T-helper 1 cell treated with Interleukin-12 subunit alpha and Interleukin-12 subunit beta and Interleukin-4 antibody, amounts not matched to agents 30 μg/mL and 1 μg/mL, for 36 hours (primary cell): ENCODE measurements around the gene CGREF1.
"Not testable (repeated sequence)": the region's sequence is repeated elsewhere in the genome, so short reads cannot be mapped to it uniquely, and the experiment has no call there.

Experiments used
- H3K27ac Mint-ChIP-seq: one replicate; pipeline ENCODE4 v1.8.0; 2021; ENCODE audit warnings: mild to moderate bottlenecking, mixed read lengths
- H3K27me3 Mint-ChIP-seq: one replicate; pipeline ENCODE4 v1.8.0; 2021; ENCODE audit warnings: low read depth, mixed read lengths
- H3K36me3 Mint-ChIP-seq: one replicate; pipeline ENCODE4 v1.8.0; 2021; ENCODE audit warnings: low read depth, mixed read lengths
- H3K4me1 Mint-ChIP-seq: one replicate; pipeline ENCODE4 v1.8.0; 2021; ENCODE audit warnings: low read depth, mixed read lengths
- H3K4me3 Mint-ChIP-seq: one replicate; pipeline ENCODE4 v1.8.0; 2021; ENCODE audit warnings: mild to moderate bottlenecking, moderate library complexity, mixed read lengths
- H3K9me3 Mint-ChIP-seq: one replicate; pipeline ENCODE4 v1.8.0; 2021; ENCODE audit warnings: mixed read lengths

CGREF1 gene

GRCh38 chr2:27130396-27130795, 11.5 kb upstream of the CGREF1 start:
- Mint-ChIP-seq H3K27ac (no peak overlapping the region), H3K4me1 (peaks cover 14% of the 10 kb centered on the region), H3K4me3 (no peak overlapping the region), H3K36me3 (peaks cover 34% of the 10 kb centered on the region), H3K9me3 (no peaks in the 10 kb centered on the region), H3K27me3 (no peaks in the 10 kb centered on the region)

GRCh38 chr2:27128668-27129571, 10.0 kb upstream of the CGREF1 start:
- H3K36me3 Mint-ChIP-seq: peaks cover 32% of the 10 kb centered on the region
- H3K27me3 Mint-ChIP-seq: no peaks in the 10 kb centered on the region
- H3K4me3 Mint-ChIP-seq: no peak overlapping the region
- H3K4me1 Mint-ChIP-seq: peaks cover 15% of the 10 kb centered on the region
- no peaks in the 10 kb centered on the region for H3K9me3 Mint-ChIP-seq
- peak overlapping the region; percentile 29 for H3K27ac Mint-ChIP-seq

GRCh38 chr2:27127883-27128667, 9.1 kb upstream of the CGREF1 start:
- Mint-ChIP-seq H3K9me3 (no peaks in the 10 kb centered on the region), H3K27ac (no peak overlapping the region), H3K4me3 (no peak overlapping the region), H3K36me3 (peaks cover 28% of the 10 kb centered on the region), H3K27me3 (peaks cover 3% of the 10 kb centered on the region), H3K4me1 (peaks cover 13% of the 10 kb centered on the region)

- Mint-ChIP-seq H3K27ac (no peak overlapping the region), H3K9me3 (no peaks in the 10 kb centered on the region), H3K27me3 (peaks cover 21% of the 10 kb centered on the region), H3K4me1 (peaks cover 7% of the 10 kb centered on the region), H3K36me3 (peaks cover 20% of the 10 kb centered on the region), H3K4me3 (no peak overlapping the region)
Measured at GRCh38 chr2:27126252-27126710, 7.4 kb upstream of the CGREF1 start.

GRCh38 chr2:27125104-27125503, 6.2 kb upstream of the CGREF1 start:
- peaks cover 30% of the 10 kb centered on the region for H3K27me3 Mint-ChIP-seq
- H3K4me3 Mint-ChIP-seq: no peak overlapping the region
- H3K36me3 Mint-ChIP-seq: peaks cover 8% of the 10 kb centered on the region
- no peaks in the 10 kb centered on the region for H3K9me3 Mint-ChIP-seq
- H3K27ac Mint-ChIP-seq: no peak overlapping the region
- peaks cover 7% of the 10 kb centered on the region for H3K4me1 Mint-ChIP-seq

GRCh38 chr2:27123302-27124150, 4.6 kb upstream of the CGREF1 start, which contains the start of gene ABHD1:
Gene ABHD1 (plus strand): TSS chr2:27123815. CDS start chr2:27123949, 134 bp downstream.
- H3K4me3 Mint-ChIP-seq: peak within 1 kb of the TSS; percentile 90
- H3K27me3 Mint-ChIP-seq: peaks cover 43% of the 10 kb centered on the region
- H3K4me1 Mint-ChIP-seq: peaks cover 11% of the 10 kb centered on the region
- H3K36me3 Mint-ChIP-seq: no peaks in the 10 kb centered on the region
- peak within 1 kb of the TSS; percentile 70 for H3K27ac Mint-ChIP-seq
- H3K9me3 Mint-ChIP-seq: no peaks in the 10 kb centered on the region

GRCh38 chr2:27122791-27123190, 3.9 kb upstream of the CGREF1 start:
- Mint-ChIP-seq H3K4me1 (peaks cover 11% of the 10 kb centered on the region), H3K4me3 (peak overlapping the region; percentile 90), H3K27me3 (peaks cover 49% of the 10 kb centered on the region), H3K27ac (no peak overlapping the region), H3K36me3 (no peaks in the 10 kb centered on the region), H3K9me3 (no peaks in the 10 kb centered on the region)

- Mint-ChIP-seq H3K27me3 (peaks cover 54% of the 10 kb centered on the region), H3K4me3 (no peak overlapping the region), H3K9me3 (no peaks in the 10 kb centered on the region), H3K4me1 (peaks cover 11% of the 10 kb centered on the region), H3K36me3 (no peaks in the 10 kb centered on the region), H3K27ac (no peak overlapping the region)
Measured at GRCh38 chr2:27121906-27122305, 3.0 kb upstream of the CGREF1 start.

- not testable (repeated sequence) for H3K27ac Mint-ChIP-seq, H3K36me3 Mint-ChIP-seq, H3K9me3 Mint-ChIP-seq
- H3K27me3 Mint-ChIP-seq: peaks cover 60% of the 10 kb centered on the region
- peak overlapping the region; percentile 67 for H3K4me3 Mint-ChIP-seq
- peaks cover 11% of the 10 kb centered on the region for H3K4me1 Mint-ChIP-seq
Measured at GRCh38 chr2:27119330-27119670, 372 bp upstream of the CGREF1 start.

- Mint-ChIP-seq H3K27ac (no peak overlapping the region), H3K36me3 (no peaks in the 10 kb centered on the region), H3K27me3 (peaks cover 59% of the 10 kb centered on the region), H3K4me1 (peaks cover 5% of the 10 kb centered on the region), H3K9me3 (no peaks in the 10 kb centered on the region), H3K4me3 (no peak overlapping the region)
Measured at GRCh38 chr2:27117995-27118524, 868 bp downstream of the CGREF1 start.

GRCh38 chr2:27115519-27115918, 3.4 kb downstream of the CGREF1 start:
- Mint-ChIP-seq H3K9me3 (no peaks in the 10 kb centered on the region), H3K27me3 (peaks cover 38% of the 10 kb centered on the region), H3K27ac (no peak overlapping the region), H3K4me1 (peaks cover 3% of the 10 kb centered on the region), H3K36me3 (no peaks in the 10 kb centered on the region), H3K4me3 (no peak overlapping the region)

- not testable (repeated sequence) for H3K36me3 Mint-ChIP-seq
Measured at GRCh38 chr2:27111392-27112078, 7.4 kb downstream of the CGREF1 start.

GRCh38 chr2:27110603-27111352, 8.2 kb downstream of the CGREF1 start:
- not testable (repeated sequence) for H3K27ac Mint-ChIP-seq, H3K4me3 Mint-ChIP-seq, H3K27me3 Mint-ChIP-seq, H3K9me3 Mint-ChIP-seq, H3K36me3 Mint-ChIP-seq, H3K4me1 Mint-ChIP-seq

More at GRCh38 chr2:27111392-27112078, 7.4 kb downstream of the CGREF1 start:
- not testable (repeated sequence) for H3K4me1 Mint-ChIP-seq, H3K9me3 Mint-ChIP-seq, H3K4me3 Mint-ChIP-seq, H3K27ac Mint-ChIP-seq, H3K27me3 Mint-ChIP-seq
